NT2/D1 (cell line): ENCODE data around the gene CDH13.

Experiments
- DNase-seq: peaks from one replicate; pipeline ENCODE4 v3.0.0-alpha.2; 2011; ENCODE audit warnings: low read depth, low spot score
- H3K27me3 ChIP-seq: 2 replicates; pipeline ENCODE4 v1.6.0; 2011; ENCODE audit warnings: mild to moderate bottlenecking; ENCODE audit not compliant: insufficient read length, insufficient read depth
- H3K36me3 ChIP-seq: 2 replicates; pipeline ENCODE4 v1.6.1; 2011; ENCODE audit warnings: mild to moderate bottlenecking, low read length, mixed read lengths; ENCODE audit not compliant: insufficient read depth, insufficient read length
- H3K4me1 ChIP-seq: 2 replicates; pipeline ENCODE4 v1.5.1; 2011; ENCODE audit not compliant: insufficient read depth, insufficient read length
- H3K4me3 ChIP-seq: 2 replicates; pipeline ENCODE4 v1.5.1; 2011; ENCODE audit warnings: low read depth; ENCODE audit not compliant: insufficient read length
- H3K9ac ChIP-seq: 2 replicates; pipeline ENCODE4 v1.6.0; 2011; ENCODE audit warnings: low read depth; ENCODE audit not compliant: insufficient read length
- H3K9me3 ChIP-seq: 2 replicates; pipeline ENCODE4 v1.5.1; 2011; ENCODE audit warnings: mild to moderate bottlenecking, low read length; ENCODE audit not compliant: insufficient read depth
- SUZ12 ChIP-seq: IDR thresholded peaks from 2 replicates; pipeline ENCODE4 v1.6.1; 2011; ENCODE audit not compliant: insufficient read length, insufficient read depth; ENCODE audit errors: extremely low read depth
- YY1 ChIP-seq: IDR thresholded peaks from 2 replicates; pipeline ENCODE4 v1.6.1; 2011; ENCODE audit not compliant: insufficient read length, insufficient read depth
- ZNF274 ChIP-seq: IDR thresholded peaks from 2 replicates; pipeline ENCODE4 v1.6.1; 2011; ENCODE audit warnings: mild to moderate bottlenecking, low read depth, low read length

CDH13 gene

DNA sequence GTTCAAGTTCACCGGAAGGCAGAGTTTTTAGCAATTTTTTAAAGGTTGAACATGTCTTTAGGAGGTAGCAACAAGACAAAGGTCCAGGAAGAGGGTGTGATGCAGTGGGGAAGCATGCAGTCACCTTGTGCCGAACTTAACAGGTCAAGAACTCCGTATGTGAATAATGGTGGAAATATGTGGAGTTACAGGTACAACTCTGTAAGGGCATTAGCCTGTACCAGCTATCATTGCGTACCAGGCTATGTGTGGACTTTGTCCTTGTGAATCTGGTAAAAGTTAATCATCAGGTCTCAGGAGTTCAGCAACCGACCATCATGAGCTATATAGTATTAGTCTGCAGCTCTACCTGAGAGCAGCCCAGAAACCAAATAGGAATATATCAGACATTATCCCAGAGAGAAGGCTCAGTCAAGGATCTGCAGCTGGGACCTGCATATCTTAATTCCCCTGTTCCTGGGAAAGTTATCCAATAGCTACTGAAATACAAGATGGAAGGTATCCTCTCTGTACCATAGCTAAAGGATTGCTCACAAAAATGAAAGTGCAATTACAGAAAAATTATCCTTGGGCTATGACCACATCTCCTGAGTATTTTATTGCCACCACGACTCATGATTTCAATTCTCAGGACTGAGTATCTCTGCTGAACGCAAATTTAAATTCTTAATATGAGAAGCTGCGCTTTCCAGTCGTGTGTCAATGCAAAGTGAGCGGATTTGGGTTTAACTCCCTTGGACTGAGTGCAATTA lies 469.3 kb downstream of the CDH13 start:
- Histone ChIP-seq H3K4me3 (no peak overlapping the region), H3K9me3 (peaks cover 7% of the 10 kb centered on the region)
- no peak for DNase-seq

DNA sequence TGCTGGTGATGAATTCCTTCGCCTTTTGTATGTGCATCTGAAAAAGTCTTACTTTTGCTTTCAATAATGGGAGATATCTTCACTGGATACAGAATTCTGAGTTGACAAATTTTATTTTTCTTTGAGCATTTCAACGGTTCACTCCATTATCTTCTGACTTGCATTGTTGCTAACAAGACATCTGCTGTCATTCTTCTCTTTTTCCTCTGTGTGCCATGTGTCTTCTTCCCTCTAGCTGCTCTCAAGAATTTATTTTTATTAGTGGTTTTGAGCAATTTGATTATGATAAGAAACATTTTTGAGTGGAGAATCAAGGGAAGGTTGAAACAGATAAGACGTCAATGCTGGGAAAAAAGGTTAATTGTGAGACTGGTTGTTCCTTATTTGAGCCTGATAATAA lies 471.8 kb downstream of the CDH13 start:
- no peak overlapping the region for H3K4me3 ChIP-seq
- no peaks in the 10 kb centered on the region for H3K4me1 ChIP-seq
- DNase-seq, result no peak
- TF ChIP-seq YY1 (no peak), SUZ12 (no peak), ZNF274 (no peak)
- H3K36me3 ChIP-seq, result no peaks in the 10 kb centered on the region
- H3K27me3 ChIP-seq, result no peaks in the 10 kb centered on the region
- peaks cover 10% of the 10 kb centered on the region for H3K9me3 ChIP-seq
- H3K9ac ChIP-seq, result no peak overlapping the region

More for the DNA sequence above, 469.3 kb downstream of the CDH13 start:
- Histone ChIP-seq H3K4me1 (no peaks in the 10 kb centered on the region), H3K36me3 (no peaks in the 10 kb centered on the region), H3K27me3 (no peaks in the 10 kb centered on the region), H3K9ac (no peak overlapping the region)
- TF ChIP-seq ZNF274 (no peak), SUZ12 (no peak), YY1 (no peak)

- no peak for DNase-seq
- no peak overlapping the region for H3K9ac ChIP-seq
- H3K4me3 ChIP-seq, result no peak overlapping the region
- H3K36me3 ChIP-seq, result no peaks in the 10 kb centered on the region
- no peaks in the 10 kb centered on the region for H3K27me3 ChIP-seq
- no peaks in the 10 kb centered on the region for H3K4me1 ChIP-seq
- peaks cover 10% of the 10 kb centered on the region for H3K9me3 ChIP-seq
- TF ChIP-seq SUZ12, result no peak
- no peak for TF ChIP-seq ZNF274
- no peak for TF ChIP-seq YY1
These were observed 473.9 kb downstream of the CDH13 start for GRCh38 chr16:83100679-83101078.

- no peak overlapping the region for H3K4me3 ChIP-seq
- TF ChIP-seq SUZ12, result no peak
- no peak for TF ChIP-seq YY1
- TF ChIP-seq ZNF274, result no peak
- H3K9me3 ChIP-seq, result peaks cover 10% of the 10 kb centered on the region
- no peaks in the 10 kb centered on the region for H3K36me3 ChIP-seq
- no peaks in the 10 kb centered on the region for H3K4me1 ChIP-seq
- H3K9ac ChIP-seq, result no peak overlapping the region
- no peak for DNase-seq
- no peaks in the 10 kb centered on the region for H3K27me3 ChIP-seq
These were observed 475.6 kb downstream of the CDH13 start for GRCh38 chr16:83102336-83102735.

- 0 out of 2 replicates have a peak, but pooled peaks cover 4% of the 10 kb centered on the region for H3K9me3 ChIP-seq
- no peaks in the 10 kb centered on the region for H3K36me3 ChIP-seq
- no peak for TF ChIP-seq ZNF274
- TF ChIP-seq SUZ12, result no peak
- no peak for TF ChIP-seq YY1
- no peaks in the 10 kb centered on the region for H3K27me3 ChIP-seq
- H3K4me3 ChIP-seq, result no peak overlapping the region
- H3K9ac ChIP-seq, result no peak overlapping the region
- no peak for DNase-seq
- H3K4me1 ChIP-seq, result no peaks in the 10 kb centered on the region
These were observed 478.7 kb downstream of the CDH13 start for GRCh38 chr16:83105279-83106077.

DNA sequence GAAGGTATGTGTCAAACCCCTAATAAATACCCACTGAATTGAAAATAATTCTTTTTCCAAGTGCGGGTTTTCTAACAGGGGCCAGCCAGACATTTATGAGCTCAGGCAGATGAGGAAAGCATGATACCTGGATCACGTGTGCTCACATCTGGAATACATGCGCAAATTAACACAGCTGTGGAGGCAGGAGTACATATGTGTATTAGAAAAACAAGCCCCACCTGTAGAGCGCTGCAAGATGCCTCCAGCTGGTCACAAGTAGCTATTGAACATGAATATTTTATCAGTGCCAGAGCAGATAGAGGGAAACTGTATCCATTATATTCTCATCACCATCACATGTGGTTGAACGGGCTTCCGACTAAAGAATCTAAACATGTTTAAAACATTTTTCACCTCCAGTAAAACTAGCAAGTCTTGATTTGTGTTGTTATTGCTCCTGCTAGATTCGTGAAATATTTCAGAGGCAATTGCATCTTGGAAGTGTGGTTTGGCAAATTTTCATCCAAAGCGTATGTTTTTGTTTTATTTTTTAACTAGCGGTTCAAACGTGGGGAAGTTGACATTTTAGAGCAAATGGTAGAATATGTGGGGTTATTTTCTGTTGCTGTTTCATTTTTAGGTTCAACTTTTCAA lies 482.8 kb downstream of the CDH13 start:
- Histone ChIP-seq H3K4me3 (no peak overlapping the region), H3K27me3 (no peaks in the 10 kb centered on the region), H3K9me3 (no peaks in the 10 kb centered on the region), H3K9ac (no peak overlapping the region), H3K36me3 (no peaks in the 10 kb centered on the region), H3K4me1 (peaks cover 3% of the 10 kb centered on the region)
- DNase-seq, result no peak
- no peak for TF ChIP-seq YY1
- TF ChIP-seq SUZ12, result no peak
- TF ChIP-seq ZNF274, result no peak

GRCh38 chr16:83110269-83110668 lies 483.5 kb downstream of the CDH13 start:
- Histone ChIP-seq H3K4me1 (peaks cover 3% of the 10 kb centered on the region), H3K9ac (no peak overlapping the region), H3K36me3 (no peaks in the 10 kb centered on the region), H3K9me3 (no peaks in the 10 kb centered on the region), H3K4me3 (no peak overlapping the region), H3K27me3 (no peaks in the 10 kb centered on the region)
- DNase-seq, result no peak
- TF ChIP-seq SUZ12, result no peak
- TF ChIP-seq ZNF274, result no peak
- TF ChIP-seq YY1, result no peak
